OCI-LY7 (cell line): ENCODE data around the gene TPSD1. TPM values are rescaled to one million over a fixed set of nuclear protein-coding genes. Genes with fewer than 3 reads are reported as not detected.

ENCODE experiments used
- BruUV-seq: library from RNA; stranded (reverse); fragments of 400-500 nt; replicated peaks from 2 replicates; lab custom pipeline; 2021; lab: Mats Ljungman, UMichigan
- CTCF ChIA-PET: fragments of 300-600 bp; sonication (Branson Sonifier 250); formaldehyde crosslinking; loops from one replicate; lab custom pipeline; 2022; ENCODE audit warnings: antibody characterized with exemption; ENCODE audit not compliant: unreplicated experiment; lab: Charles Lee
- POLR2A ChIA-PET: fragments of 300-600 bp; sonication (Branson Sonifier 250); formaldehyde crosslinking; loops from one replicate; lab custom pipeline; 2022; ENCODE audit warnings: antibody characterized with exemption; lab: Charles Lee
- DNase-seq: peaks from one replicate; pipeline ENCODE4 v3.0.0-alpha.2; 2015; ENCODE audit warnings: low spot score
- H2AFZ ChIP-seq: fragments of 200-600 bp; sonication (generic), shearing (Covaris generic); 2 replicates; pipeline ENCODE4 v1.6.1; 2014; ENCODE audit warnings: mild to moderate bottlenecking, antibody characterized with exemption, low read length, moderate library complexity
- H3K27ac ChIP-seq: fragments of 200-600 bp; sonication (generic); 2 replicates; pipeline ENCODE4 v1.5.1; 2014; ENCODE audit warnings: mixed run types, low read depth, mild to moderate bottlenecking, moderate library complexity, low read length, inconsistent platforms; ENCODE audit not compliant: poor library complexity, severe bottlenecking
- H3K36me3 ChIP-seq: fragments of 200-600 bp; sonication (generic); 2 replicates; pipeline ENCODE4 v1.6.1; 2014; ENCODE audit warnings: mild to moderate bottlenecking, antibody characterized with exemption, low read length, moderate library complexity, mixed read lengths; ENCODE audit not compliant: insufficient read depth
- H3K4me1 ChIP-seq: fragments of 200-600 bp; sonication (generic); 2 replicates; pipeline ENCODE4 v1.5.1; 2014; ENCODE audit warnings: mild to moderate bottlenecking, low read length; ENCODE audit not compliant: insufficient read depth, poor library complexity, severe bottlenecking
- H3K4me2 ChIP-seq: fragments of 200-600 bp; sonication (generic); 2 replicates; pipeline ENCODE4 v1.6.1; 2014; ENCODE audit warnings: mild to moderate bottlenecking, low read length
- H3K4me3 ChIP-seq: fragments of 200-600 bp; sonication (generic); 2 replicates; pipeline ENCODE4 v1.5.1; 2014; ENCODE audit warnings: mild to moderate bottlenecking, low read depth, low read length; ENCODE audit not compliant: poor library complexity, severe bottlenecking
- H3K79me2 ChIP-seq: fragments of 200-600 bp; sonication (generic); 2 replicates; pipeline ENCODE4 v1.6.1; 2016; ENCODE audit warnings: low read depth, mild to moderate bottlenecking, low read length, moderate library complexity, mixed read lengths; ENCODE audit not compliant: insufficient read depth
- H3K9me2 ChIP-seq: fragments of 200-600 bp; sonication (generic); 2 replicates; pipeline ENCODE4 v1.6.1; 2016; ENCODE audit warnings: mild to moderate bottlenecking, low read length, mixed read lengths; ENCODE audit not compliant: insufficient read depth
- H3K9me3 ChIP-seq: fragments of 200-600 bp; sonication (generic); 2 replicates; pipeline ENCODE4 v1.6.1; 2014; ENCODE audit warnings: mild to moderate bottlenecking, mixed run types, low read length, mixed read lengths
- H4K20me1 ChIP-seq: fragments of 200-600 bp; sonication (generic); 2 replicates; pipeline ENCODE4 v1.6.1; 2014; ENCODE audit warnings: mild to moderate bottlenecking, antibody characterized with exemption, low read length, moderate library complexity, mixed read lengths; ENCODE audit not compliant: insufficient read depth
- EZH2phosphoT487 ChIP-seq: fragments of 200-600 bp; sonication (generic); IDR thresholded peaks from 2 replicates; pipeline ENCODE4 v1.6.1; 2018; ENCODE audit warnings: low read depth, borderline replicate concordance, mild to moderate bottlenecking, mixed run types, antibody characterized with exemption, low read length, moderate library complexity, mixed read lengths
- intact Hi-C: fragments of 100-400 bp; cut with micrococcal nuclease; formaldehyde crosslinking; loops from one replicate; pipeline ENCODE4 v1.10.0; 2022; ENCODE audit not compliant: unreplicated experiment
- total RNA-seq, 2 experiments: library from RNA; depleted of rRNA in 1 of 2; stranded (reverse); fragments of >200 nt in 1 of 2; shearing (Covaris generic) in 1 of 2; gene quantifications; 2 replicates each; pipeline ENCODE4 v1.2.3, GENCODE V29; 2014 to 2022
- TF ChIP-seq, protein P1 (sequence below): fragments of 200-600 bp; sonication (generic); conservative IDR thresholded peaks from 2 replicates; pipeline ENCODE4 v1.5.1; 2014; ENCODE audit warnings: mild to moderate bottlenecking, antibody characterized with exemption, low read length, moderate library complexity, mixed read lengths

TPSD1 gene
- total RNA-seq, 2 experiments from 2014 or later = not detected

DNA sequence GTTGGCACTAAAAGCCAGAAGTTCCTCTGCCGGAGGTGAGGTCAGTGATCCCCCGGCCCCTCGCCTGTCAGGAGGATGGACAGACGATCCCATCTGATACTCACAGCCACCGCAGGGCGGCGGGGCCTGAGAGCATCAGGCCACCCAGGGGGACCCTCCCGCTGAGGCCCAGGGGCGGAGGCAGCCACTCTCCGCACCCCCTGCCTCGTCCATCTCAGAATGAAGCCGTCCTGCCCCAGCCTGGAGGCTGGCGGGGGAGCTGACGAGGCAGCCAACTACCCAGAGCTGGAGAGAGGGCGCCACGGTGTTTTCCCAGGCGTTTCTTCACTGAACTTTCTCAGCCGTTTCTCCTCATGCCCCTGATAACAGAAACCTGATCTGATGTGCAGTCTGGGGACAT is 22.6 kb downstream of the TPSD1 start:
- POLR2A ChIA-PET = no interaction called here
- TF ChIP-seq, protein P1, sequence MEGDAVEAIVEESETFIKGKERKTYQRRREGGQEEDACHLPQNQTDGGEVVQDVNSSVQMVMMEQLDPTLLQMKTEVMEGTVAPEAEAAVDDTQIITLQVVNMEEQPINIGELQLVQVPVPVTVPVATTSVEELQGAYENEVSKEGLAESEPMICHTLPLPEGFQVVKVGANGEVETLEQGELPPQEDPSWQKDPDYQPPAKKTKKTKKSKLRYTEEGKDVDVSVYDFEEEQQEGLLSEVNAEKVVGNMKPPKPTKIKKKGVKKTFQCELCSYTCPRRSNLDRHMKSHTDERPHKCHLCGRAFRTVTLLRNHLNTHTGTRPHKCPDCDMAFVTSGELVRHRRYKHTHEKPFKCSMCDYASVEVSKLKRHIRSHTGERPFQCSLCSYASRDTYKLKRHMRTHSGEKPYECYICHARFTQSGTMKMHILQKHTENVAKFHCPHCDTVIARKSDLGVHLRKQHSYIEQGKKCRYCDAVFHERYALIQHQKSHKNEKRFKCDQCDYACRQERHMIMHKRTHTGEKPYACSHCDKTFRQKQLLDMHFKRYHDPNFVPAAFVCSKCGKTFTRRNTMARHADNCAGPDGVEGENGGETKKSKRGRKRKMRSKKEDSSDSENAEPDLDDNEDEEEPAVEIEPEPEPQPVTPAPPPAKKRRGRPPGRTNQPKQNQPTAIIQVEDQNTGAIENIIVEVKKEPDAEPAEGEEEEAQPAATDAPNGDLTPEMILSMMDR = no peak
- TF ChIP-seq EZH2phosphoT487 = no peak

DNA sequence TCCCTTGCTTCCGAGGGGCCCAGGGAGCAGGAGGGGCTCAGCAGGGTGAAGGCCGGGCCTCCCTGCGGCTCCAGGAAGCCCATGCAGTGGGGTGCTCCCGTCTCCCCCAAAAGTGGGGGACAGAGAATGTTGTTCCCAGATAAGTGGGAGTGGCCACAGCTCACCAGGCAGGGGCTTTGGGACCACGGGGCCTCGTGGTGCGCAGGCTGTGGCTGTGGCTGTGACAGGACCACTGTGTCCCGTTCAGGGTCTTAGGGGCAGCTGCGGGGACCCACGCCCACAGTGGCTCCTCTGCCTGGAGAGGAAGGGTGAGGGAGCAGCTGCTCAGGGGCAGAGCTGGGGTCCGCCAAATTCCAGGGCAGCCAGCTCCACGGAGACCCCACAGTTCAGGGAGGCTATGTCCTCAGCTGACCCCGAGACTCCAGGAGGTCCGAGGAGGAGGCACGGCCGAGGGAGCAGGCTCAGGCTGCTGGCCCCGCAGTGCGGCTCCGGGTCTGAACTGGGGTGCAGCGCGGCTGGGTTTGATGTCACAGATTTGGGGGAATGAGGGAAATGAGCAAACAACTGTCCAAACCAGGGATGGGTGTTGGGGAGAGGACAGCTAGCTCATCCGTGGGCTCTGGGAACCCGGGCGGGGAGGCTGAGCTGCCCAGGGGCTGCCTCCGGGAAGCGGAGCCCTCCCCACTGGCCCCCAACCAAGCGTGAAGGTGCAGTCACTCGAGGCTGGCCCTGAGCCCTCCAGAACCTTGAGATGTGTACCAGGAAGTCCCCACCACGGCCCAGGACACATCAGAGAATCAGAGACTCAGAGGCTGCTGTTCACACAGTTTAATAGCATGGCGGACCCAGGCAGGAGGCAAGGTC is 23.4 kb downstream of the TPSD1 start:
- no TSS peak for BruUV-seq
- intact Hi-C loops = no loop called here
- Histone ChIP-seq H4K20me1 (no peaks in the 10 kb centered on the region), H3K4me2 (no peak overlapping the region), H3K9me3 (no peaks in the 10 kb centered on the region), H2AFZ (no peak overlapping the region), H3K4me1 (no peaks in the 10 kb centered on the region), H3K4me3 (no peak overlapping the region), H3K79me2 (no peaks in the 10 kb centered on the region), H3K36me3 (no peaks in the 10 kb centered on the region), H3K9me2 (no peaks in the 10 kb centered on the region), H3K27ac (no peak overlapping the region)
- TF ChIP-seq, protein P1 = no peak
- no peak for TF ChIP-seq EZH2phosphoT487
- CTCF ChIA-PET = no interaction called here
- POLR2A ChIA-PET = no interaction called here
- no peak for DNase-seq

More for the DNA sequence above, 22.6 kb downstream of the TPSD1 start:
- Histone ChIP-seq H3K4me2 (no peak overlapping the region), H3K4me3 (no peak overlapping the region), H3K79me2 (no peaks in the 10 kb centered on the region), H3K4me1 (no peaks in the 10 kb centered on the region), H3K36me3 (no peaks in the 10 kb centered on the region), H3K9me3 (no peaks in the 10 kb centered on the region), H2AFZ (no peak overlapping the region), H3K9me2 (no peaks in the 10 kb centered on the region), H4K20me1 (no peaks in the 10 kb centered on the region), H3K27ac (no peak overlapping the region)
- DNase-seq = no peak
- no TSS peak for BruUV-seq
- intact Hi-C loops = no loop called here
- CTCF ChIA-PET = no interaction called here

DNA sequence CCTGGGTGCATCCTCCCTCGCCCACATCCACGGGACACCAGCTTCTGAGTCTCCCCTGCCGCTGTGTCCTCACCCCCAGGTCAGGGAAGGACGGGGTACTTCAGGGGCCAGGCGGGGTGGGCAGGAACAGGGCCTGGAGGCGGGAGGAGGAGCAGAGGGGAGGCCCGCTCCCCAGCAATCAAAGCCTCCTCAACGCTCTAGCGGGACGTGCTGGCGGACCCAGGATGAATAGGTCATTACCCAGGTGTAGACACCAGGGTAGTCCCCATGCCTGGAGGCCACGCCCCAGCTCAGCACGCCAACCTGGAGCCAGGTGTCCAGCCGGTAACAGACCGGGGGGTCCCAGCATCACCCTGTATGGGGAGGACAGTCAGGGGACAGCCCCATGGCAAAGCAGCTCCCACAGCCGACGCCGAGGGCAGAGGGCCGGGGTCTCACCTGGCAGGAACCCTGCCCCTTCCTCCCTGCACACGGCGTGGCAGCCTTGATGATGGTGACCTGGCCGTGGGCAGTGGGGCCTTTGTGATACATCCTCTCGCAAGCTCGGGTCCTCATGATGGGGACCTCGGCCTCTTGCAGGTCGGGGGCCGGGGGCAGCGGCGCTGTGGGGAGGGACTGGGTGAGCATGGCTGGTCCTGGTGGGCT is 24.2 kb downstream of the TPSD1 start:
- H3K9me3 ChIP-seq = no peaks in the 10 kb centered on the region
- no peak overlapping the region for H3K4me2 ChIP-seq
- no peaks in the 10 kb centered on the region for H3K79me2 ChIP-seq
- CTCF ChIA-PET = no interaction called here
- H3K9me2 ChIP-seq = no peaks in the 10 kb centered on the region
- no peaks in the 10 kb centered on the region for H3K36me3 ChIP-seq
- POLR2A ChIA-PET = no interaction called here
- TF ChIP-seq, protein P1 = no peak
- TF ChIP-seq EZH2phosphoT487 = no peak
- no TSS peak for BruUV-seq
- no peak overlapping the region for H2AFZ ChIP-seq
- DNase-seq = no peak
- H3K27ac ChIP-seq = no peak overlapping the region
- no peaks in the 10 kb centered on the region for H4K20me1 ChIP-seq
- intact Hi-C loops = no loop called here
- H3K4me3 ChIP-seq = no peak overlapping the region
- H3K4me1 ChIP-seq = no peaks in the 10 kb centered on the region
